ENCODE data around the gene CAV1. TPM values are rescaled to one million over a fixed set of nuclear protein-coding genes. Genes with fewer than 3 reads are reported as not detected.

Gene CAV1
- total RNA-seq, 1 donor from 2014 or later: 15.8 TPM

GRCh38 chr7:116610210-116610609, 85.4 kb downstream of the CAV1 start:
- Histone ChIP-seq H3K27me3 (ENCODE audit: control insufficient read depth, insufficient read depth, low read length) (no peaks in the 10 kb centered on the region), H3K4me3 (ENCODE audit: low read depth, low read length) (no peak overlapping the region), H3K36me3 (ENCODE audit: control insufficient read depth, insufficient read depth, low read length) (no peaks in the 10 kb centered on the region)
- DNase-seq (ENCODE audit: low read depth): no peak
- no peak for TF ChIP-seq CTCF (IDR thresholded peaks at IDR 0.05; ENCODE audit: insufficient read depth, low read length, poor library complexity, severe bottlenecking)

GRCh38 chr7:116610721-116611120, 85.9 kb downstream of the CAV1 start:
- no peak for DNase-seq (ENCODE audit: low read depth)
- H3K27me3 ChIP-seq (ENCODE audit: control insufficient read depth, insufficient read depth, low read length): no peaks in the 10 kb centered on the region
- H3K4me3 ChIP-seq (ENCODE audit: low read depth, low read length): no peak overlapping the region
- no peaks in the 10 kb centered on the region for H3K36me3 ChIP-seq (ENCODE audit: control insufficient read depth, insufficient read depth, low read length)
- TF ChIP-seq CTCF (IDR thresholded peaks at IDR 0.05; ENCODE audit: insufficient read depth, low read length, poor library complexity, severe bottlenecking): no peak

Other genes with a start within 250 kb of the CAV1 start
- 42.4 and 53.5 TPM in 2 replicates for gene CAV2, start 25.3 kb upstream of the CAV1 start, total RNA-seq
- gene MET, start 147.2 kb downstream of the CAV1 start, total RNA-seq: 158 and 161 TPM in 2 replicates

Data from kidney epithelial cell (primary cell).